ENCODE data around the gene TAS2R40. TPM values are rescaled to one million over a fixed set of nuclear protein-coding genes. Genes with fewer than 3 reads are reported as not detected.

Gene TAS2R40
- total RNA-seq, 1 experiment from 2014 or later: not detected

GRCh38 chr7:143229054-143229790, 7.4 kb downstream of the TAS2R40 start:
- H3K4me3 Mint-ChIP-seq (ENCODE audit: low read depth, unreplicated experiment): no peak overlapping the region
- H3K27ac Mint-ChIP-seq (ENCODE audit: unreplicated experiment): no peak overlapping the region
- intact Hi-C loops (cut with micrococcal nuclease; ENCODE audit: unreplicated experiment): no loop called here
- CTCF ChIA-PET: no interaction called here
- no peaks in the 10 kb centered on the region for H3K9me3 Mint-ChIP-seq (ENCODE audit: low read depth, unreplicated experiment)
- no peaks in the 10 kb centered on the region for H3K36me3 Mint-ChIP-seq (ENCODE audit: insufficient read depth, unreplicated experiment)
- no TSS peak for BruUV-seq (replicated peaks)
- DNase-seq: no peak
- H3K4me1 Mint-ChIP-seq (ENCODE audit: low read depth, unreplicated experiment): no peaks in the 10 kb centered on the region
- TF ChIP-seq CTCF (IDR thresholded peaks at IDR 0.05; ENCODE audit: unreplicated experiment): no peak
- H3K27me3 Mint-ChIP-seq (ENCODE audit: unreplicated experiment): peaks cover under 1% of the 10 kb centered on the region

GRCh38 chr7:143230602-143231457, 9.0 kb downstream of the TAS2R40 start:
- no TSS peak for BruUV-seq (replicated peaks)
- H3K9me3 Mint-ChIP-seq (ENCODE audit: low read depth, unreplicated experiment): no peaks in the 10 kb centered on the region
- TF ChIP-seq CTCF (IDR thresholded peaks at IDR 0.05; ENCODE audit: unreplicated experiment): no peak
- no peak overlapping the region for H3K4me3 Mint-ChIP-seq (ENCODE audit: low read depth, unreplicated experiment)
- no peak overlapping the region for H3K27ac Mint-ChIP-seq (ENCODE audit: unreplicated experiment)
- no peaks in the 10 kb centered on the region for H3K36me3 Mint-ChIP-seq (ENCODE audit: insufficient read depth, unreplicated experiment)
- no peaks in the 10 kb centered on the region for H3K4me1 Mint-ChIP-seq (ENCODE audit: low read depth, unreplicated experiment)
- CTCF ChIA-PET: no interaction called here
- no peak for DNase-seq
- intact Hi-C loops (cut with micrococcal nuclease; ENCODE audit: unreplicated experiment): no loop called here
- peaks cover 3% of the 10 kb centered on the region for H3K27me3 Mint-ChIP-seq (ENCODE audit: unreplicated experiment)

GRCh38 chr7:143233816-143234532, 12.1 kb downstream of the TAS2R40 start:
- H3K27me3 Mint-ChIP-seq (ENCODE audit: unreplicated experiment): peaks cover 21% of the 10 kb centered on the region
- no TSS peak for BruUV-seq (replicated peaks)
- no peak for TF ChIP-seq CTCF (IDR thresholded peaks at IDR 0.05; ENCODE audit: unreplicated experiment)
- H3K27ac Mint-ChIP-seq (ENCODE audit: unreplicated experiment): no peak overlapping the region
- H3K4me3 Mint-ChIP-seq (ENCODE audit: low read depth, unreplicated experiment): no peak overlapping the region
- H3K36me3 Mint-ChIP-seq (ENCODE audit: insufficient read depth, unreplicated experiment): no peaks in the 10 kb centered on the region
- no peaks in the 10 kb centered on the region for H3K9me3 Mint-ChIP-seq (ENCODE audit: low read depth, unreplicated experiment)
- CTCF ChIA-PET: interaction anchor here (0.6 kb wide), 1 partner anchor 146 kb away, joined by 4 read pairs; no protein-coding TSS in a partner anchor
- intact Hi-C loops (cut with micrococcal nuclease; ENCODE audit: unreplicated experiment): no loop called here
- no peak for DNase-seq
- no peaks in the 10 kb centered on the region for H3K4me1 Mint-ChIP-seq (ENCODE audit: low read depth, unreplicated experiment)

- no peaks in the 10 kb centered on the region for H3K9me3 Mint-ChIP-seq (ENCODE audit: low read depth, unreplicated experiment)
- H3K27me3 Mint-ChIP-seq (ENCODE audit: unreplicated experiment): peaks cover 21% of the 10 kb centered on the region
- TF ChIP-seq CTCF (IDR thresholded peaks at IDR 0.05; ENCODE audit: unreplicated experiment): no peak
- H3K27ac Mint-ChIP-seq (ENCODE audit: unreplicated experiment): no peak overlapping the region
- intact Hi-C loops (cut with micrococcal nuclease; ENCODE audit: unreplicated experiment): no loop called here
- H3K4me3 Mint-ChIP-seq (ENCODE audit: low read depth, unreplicated experiment): no peak overlapping the region
- DNase-seq: no peak
- H3K36me3 Mint-ChIP-seq (ENCODE audit: insufficient read depth, unreplicated experiment): no peaks in the 10 kb centered on the region
- BruUV-seq (replicated peaks): no TSS peak
- CTCF ChIA-PET: no interaction called here
- no peaks in the 10 kb centered on the region for H3K4me1 Mint-ChIP-seq (ENCODE audit: low read depth, unreplicated experiment)
These were observed 12.7 kb downstream of the TAS2R40 start for GRCh38 chr7:143234533-143234875.
